Measurements from ENCODE around the gene NPNT.

Gene NPNT

GRCh38 chr4:105970371-105970770 lies 75.1 kb downstream of the NPNT start:
- DNase-seq (ENCODE audit: low read depth): no peak

GRCh38 chr4:105971036-105971435 lies 75.8 kb downstream of the NPNT start:
- DNase-seq (ENCODE audit: low read depth): no peak

- no peak for DNase-seq (ENCODE audit: low read depth)
Observed at GRCh38 chr4:105972946-105973621, 77.8 kb downstream of the NPNT start.

DNA sequence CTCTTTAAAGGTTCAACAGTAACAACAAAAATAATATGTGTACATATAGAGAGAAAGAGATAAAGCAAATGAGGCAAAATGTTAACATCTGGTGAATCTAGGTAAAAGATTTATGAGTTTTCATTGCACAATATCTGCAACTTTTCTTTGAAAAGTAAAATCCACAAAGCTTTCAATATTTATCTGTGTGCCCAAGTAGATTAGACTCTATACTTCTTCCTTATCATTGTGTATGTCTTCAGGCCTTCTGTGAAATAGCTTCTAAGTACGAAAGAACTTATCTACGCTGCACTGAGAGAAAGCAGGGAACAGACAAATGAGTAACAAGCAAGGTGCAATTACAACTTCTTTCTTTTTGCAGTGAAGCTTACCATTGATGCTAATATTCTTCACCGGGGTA lies 81.6 kb downstream of the NPNT start:
- DNase-seq (ENCODE audit: low read depth): no peak

- peak; percentile 79 for DNase-seq (ENCODE audit: low read depth)
Observed at GRCh38 chr4:105978684-105979296, 83.5 kb downstream of the NPNT start.

GRCh38 chr4:105979506-105979905 lies 84.2 kb downstream of the NPNT start:
- DNase-seq (ENCODE audit: low read depth): peak; percentile 24

GRCh38 chr4:105988671-105989070 lies 93.4 kb downstream of the NPNT start:
- DNase-seq (ENCODE audit: low read depth): no peak

GRCh38 chr4:105989485-105990242 lies 94.4 kb downstream of the NPNT start:
- DNase-seq (ENCODE audit: low read depth): no peak

- DNase-seq (ENCODE audit: low read depth): peak; percentile 92
Observed at GRCh38 chr4:105990933-105991332, 95.7 kb downstream of the NPNT start.

DNA sequence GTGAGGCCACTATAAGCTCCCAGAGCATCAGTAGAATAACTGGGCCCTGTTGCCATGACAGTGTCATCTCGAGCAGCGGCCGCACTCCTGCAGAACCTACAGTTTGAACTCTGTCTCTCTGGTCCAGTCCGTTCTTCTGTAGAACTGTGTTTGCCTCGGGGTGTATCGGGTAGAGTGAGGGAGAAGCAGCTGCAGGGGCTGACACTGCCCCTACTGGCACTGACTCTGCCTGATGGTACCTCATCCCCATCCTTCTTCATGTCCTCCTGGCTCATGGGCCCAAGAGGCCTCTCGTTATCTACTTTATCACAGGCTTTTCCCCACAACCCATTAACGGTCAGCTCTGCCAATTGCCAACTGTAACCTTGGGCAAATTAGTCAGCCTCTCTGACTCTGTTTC lies 96.5 kb downstream of the NPNT start:
- no peak for DNase-seq (ENCODE audit: low read depth)

- no peak for DNase-seq (ENCODE audit: low read depth)
Observed at GRCh38 chr4:105992641-105993305, 97.5 kb downstream of the NPNT start.

DNA sequence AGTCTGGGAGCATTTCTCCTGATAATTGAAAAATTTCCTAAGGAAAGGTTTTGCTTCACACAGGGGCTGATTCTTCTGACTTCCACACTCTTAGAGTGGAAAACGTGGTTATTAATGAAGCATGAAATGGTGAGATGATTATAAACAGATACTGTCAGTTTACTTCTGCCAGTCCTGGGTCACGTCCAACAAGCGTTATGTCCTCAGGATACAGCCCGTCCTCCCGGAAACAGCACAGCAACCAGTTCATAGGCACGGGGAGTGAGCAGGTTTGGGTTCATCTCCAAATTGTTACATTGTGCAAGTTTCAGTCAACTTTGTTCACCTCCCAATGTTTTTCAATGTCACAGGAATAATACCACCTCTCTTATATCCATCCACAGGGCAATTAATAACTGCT lies 98.8 kb downstream of the NPNT start:
- peak; percentile 18 for DNase-seq (ENCODE audit: low read depth)

DNA sequence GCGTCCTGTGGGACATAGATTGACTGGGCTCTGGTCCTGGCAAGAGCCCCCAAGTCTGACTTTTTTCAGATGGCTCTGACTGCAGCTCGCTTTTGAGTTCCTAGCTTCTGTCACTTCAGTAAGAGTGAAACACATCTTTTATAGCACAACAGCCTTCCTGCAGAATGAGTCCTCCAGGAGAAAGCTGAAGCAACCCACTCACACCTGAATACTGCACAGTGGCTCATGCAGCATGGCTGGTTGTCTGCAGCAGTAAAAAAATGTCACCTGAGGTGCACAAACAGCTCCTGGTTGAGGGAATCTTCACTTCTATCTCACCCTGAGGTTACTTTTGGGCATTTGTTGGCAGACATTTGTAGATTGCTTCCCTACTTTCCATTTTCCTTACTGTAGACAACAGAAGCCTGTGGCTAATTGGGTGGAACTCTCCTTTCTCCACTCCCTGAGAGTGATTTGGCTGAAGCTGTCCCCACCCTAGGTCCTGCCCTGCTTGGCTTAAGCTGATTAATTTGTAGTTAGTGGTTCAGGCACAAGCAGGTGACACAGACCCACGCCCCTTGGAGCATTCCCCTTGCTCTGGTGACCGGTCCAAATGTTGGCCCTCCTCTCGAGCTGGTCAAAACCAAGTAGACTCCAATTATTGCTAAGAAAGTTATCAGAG lies 99.7 kb downstream of the NPNT start:
- DNase-seq (ENCODE audit: low read depth): no peak

- no peak for DNase-seq (ENCODE audit: low read depth)
Observed at GRCh38 chr4:105996845-105997244, 101.6 kb downstream of the NPNT start.

DNA sequence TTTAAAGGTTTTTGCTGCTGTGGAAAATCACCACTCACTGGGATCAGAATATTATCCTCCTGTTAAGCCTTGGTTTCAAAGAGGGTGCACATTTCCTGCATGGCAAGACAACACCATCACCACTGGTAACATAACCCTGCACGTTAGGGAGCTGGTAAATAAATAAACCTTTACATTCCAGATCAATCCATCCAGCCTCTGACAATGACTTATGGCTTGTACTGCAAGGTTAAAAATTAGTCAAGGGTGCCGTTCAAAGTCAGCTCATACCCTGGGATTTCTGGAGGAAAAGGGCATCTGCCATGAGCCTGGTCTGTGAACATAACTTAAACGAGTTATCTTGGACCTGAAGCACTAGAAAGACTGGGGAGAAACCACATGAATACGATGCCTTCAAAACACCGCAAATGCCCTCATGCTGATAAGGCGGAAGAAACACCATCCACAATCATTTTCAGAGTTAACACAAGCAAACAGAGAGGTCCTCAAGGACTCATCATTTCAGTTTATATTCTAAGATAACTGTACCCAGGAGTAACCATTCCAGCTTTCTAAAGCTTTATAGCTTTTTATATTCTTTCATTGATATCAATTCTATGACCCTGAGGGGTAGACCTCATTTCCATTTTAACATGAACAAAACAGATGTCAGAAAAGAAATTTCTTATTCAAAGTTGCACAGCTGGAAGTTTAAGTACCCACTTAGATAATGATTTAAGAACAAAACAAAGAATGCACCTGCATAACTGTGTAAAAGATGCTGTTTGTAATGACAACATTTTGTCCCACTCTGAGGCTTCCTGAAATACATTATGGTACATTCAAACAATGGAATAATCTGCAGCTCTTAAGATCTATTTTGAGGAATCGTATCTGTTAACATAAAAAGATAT lies 103.1 kb downstream of the NPNT start:
- DNase-seq (ENCODE audit: low read depth): no peak

DNA sequence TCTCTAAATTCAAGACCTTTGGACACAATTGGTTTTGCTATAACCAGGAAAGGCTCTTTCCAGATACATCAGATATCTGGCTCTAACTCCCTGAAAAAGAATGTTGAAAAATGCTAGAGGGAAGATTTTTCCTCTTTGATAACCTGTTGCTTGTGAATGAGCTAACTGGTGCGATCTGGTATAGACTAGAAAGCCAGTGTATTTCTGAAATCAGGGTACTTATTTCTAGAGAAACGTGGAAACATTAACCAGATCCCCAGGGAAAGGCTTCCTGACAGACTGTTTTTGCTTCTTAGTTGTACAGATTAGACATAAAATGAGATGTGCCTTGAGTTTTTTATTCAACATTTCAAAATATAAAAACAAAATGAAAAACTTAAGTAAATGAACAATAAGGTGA lies 107.7 kb downstream of the NPNT start:
- DNase-seq (ENCODE audit: low read depth): no peak

DNA sequence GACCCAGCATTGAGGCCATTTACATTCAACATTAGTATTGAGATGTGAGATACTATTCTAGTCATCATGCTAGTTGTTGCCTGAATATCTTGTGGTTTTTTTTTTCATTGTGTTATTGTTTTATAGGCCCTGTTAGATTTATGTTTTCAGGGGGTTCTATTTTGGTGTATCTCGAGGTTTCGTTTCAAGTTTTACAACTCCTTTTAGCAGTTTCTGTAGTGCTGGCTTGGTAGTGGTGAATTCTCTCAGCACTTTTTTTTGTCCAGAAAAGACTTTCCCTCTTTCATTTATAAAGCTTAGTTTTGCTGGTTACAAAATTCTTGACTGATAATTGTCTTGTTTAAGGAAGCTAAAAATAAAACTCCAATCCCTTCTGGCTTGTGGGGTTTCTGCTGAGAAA lies 115.5 kb downstream of the NPNT start:
- DNase-seq (ENCODE audit: low read depth): no peak

- DNase-seq (ENCODE audit: low read depth): no peak
Observed at GRCh38 chr4:106011387-106011786, 116.1 kb downstream of the NPNT start.

GRCh38 chr4:106017975-106018374 lies 122.7 kb downstream of the NPNT start:
- DNase-seq (ENCODE audit: low read depth): no peak

DNA sequence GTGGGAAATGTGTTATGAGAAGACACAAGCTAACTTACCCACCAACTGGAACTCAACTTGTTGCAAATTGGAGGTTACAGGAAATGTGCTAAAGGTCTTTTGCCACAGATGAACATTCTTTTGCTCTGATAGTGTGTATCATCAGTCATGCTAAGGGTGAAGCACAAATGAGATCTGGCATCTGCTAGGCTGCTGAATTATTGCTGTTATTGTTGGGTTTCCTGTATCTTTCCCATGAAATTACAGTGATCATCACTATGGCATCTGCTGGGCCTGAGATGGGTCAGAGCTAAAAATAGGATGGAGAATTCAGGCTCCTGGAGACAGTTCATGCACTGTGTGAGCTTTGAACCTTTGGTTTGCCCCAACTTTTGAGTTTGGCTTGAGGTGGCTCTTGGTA lies 124.5 kb downstream of the NPNT start:
- peak; percentile 89 for DNase-seq (ENCODE audit: low read depth)

All from GM04504 (cell line).